GM12801 (cell line): Measurements from ENCODE around the gene ZNF175.

Experiments used
- TF ChIP-seq, protein P1 (sequence below): IDR thresholded peaks from one replicate; pipeline ENCODE4 v1.5.1; 2011; ENCODE audit warnings: control low read depth; ENCODE audit not compliant: insufficient read length; ENCODE audit errors: extremely low read depth

ZNF175 gene

DNA sequence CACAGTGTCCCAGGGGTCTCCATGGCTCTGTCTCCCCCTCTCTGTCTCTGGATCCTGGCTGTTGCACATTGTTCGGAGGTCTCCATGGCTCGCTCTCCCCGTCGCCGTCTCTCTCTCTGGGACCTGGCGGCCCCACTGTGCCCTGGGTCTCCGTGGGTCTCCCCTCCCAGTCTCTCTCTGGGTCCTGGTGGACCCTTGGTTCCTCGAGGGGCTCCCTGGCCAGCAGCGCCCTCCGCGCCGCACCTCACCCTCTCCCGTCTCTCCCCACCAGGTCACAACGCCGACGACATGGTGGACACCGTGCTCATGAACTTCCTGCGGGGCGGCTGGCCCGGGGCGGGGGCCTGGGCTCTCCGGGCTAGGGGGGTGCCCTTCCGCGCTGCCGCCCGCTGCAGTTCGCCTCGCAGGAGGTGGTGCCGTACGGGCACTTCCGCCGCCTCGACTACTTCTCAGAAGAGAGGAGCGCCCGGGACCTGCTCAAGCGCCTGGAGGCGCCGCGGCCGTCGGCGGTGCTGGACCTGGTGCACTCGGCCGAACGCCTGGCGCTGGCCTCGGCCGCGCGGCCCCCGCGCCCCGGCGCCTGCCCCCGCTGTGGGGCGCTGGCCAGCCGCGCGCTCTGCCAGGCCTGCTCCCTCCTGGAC lies 30.0 kb downstream of the ZNF175 start:
- TF ChIP-seq, protein P1, sequence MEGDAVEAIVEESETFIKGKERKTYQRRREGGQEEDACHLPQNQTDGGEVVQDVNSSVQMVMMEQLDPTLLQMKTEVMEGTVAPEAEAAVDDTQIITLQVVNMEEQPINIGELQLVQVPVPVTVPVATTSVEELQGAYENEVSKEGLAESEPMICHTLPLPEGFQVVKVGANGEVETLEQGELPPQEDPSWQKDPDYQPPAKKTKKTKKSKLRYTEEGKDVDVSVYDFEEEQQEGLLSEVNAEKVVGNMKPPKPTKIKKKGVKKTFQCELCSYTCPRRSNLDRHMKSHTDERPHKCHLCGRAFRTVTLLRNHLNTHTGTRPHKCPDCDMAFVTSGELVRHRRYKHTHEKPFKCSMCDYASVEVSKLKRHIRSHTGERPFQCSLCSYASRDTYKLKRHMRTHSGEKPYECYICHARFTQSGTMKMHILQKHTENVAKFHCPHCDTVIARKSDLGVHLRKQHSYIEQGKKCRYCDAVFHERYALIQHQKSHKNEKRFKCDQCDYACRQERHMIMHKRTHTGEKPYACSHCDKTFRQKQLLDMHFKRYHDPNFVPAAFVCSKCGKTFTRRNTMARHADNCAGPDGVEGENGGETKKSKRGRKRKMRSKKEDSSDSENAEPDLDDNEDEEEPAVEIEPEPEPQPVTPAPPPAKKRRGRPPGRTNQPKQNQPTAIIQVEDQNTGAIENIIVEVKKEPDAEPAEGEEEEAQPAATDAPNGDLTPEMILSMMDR = no peak

DNA sequence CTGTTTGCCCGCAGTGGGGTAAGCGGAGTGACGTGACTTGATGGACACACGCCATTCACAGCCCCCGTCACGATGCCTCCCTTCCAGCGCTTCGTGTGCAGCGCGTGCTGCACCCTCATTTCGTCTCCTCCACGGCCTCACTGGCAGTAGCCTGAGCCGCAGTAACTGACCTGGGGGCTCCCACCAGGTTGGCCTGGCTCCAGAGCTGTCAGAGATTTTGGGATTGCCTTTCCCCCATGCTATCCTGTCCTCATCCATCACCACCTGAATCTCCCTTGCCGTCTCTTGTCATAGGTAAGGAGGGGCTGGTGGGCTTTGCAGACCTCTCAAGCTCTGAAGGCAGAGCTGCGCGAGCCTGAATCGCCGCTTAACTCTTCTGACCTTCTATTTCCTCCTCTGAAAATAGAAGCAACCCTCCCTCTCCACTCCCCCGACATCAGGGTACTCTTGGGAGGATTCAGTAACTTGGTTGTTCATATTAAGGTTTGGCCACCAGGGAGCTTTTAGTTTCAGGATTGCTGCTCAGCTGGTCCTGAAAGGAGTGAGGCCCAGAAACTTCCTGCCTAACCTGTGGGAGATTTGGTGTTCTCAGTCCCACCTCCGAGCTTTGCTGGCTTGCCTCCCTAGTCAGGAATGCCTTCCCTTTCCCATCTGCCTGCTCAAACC lies 31.2 kb downstream of the ZNF175 start:
- TF ChIP-seq, protein P1 = no peak

DNA sequence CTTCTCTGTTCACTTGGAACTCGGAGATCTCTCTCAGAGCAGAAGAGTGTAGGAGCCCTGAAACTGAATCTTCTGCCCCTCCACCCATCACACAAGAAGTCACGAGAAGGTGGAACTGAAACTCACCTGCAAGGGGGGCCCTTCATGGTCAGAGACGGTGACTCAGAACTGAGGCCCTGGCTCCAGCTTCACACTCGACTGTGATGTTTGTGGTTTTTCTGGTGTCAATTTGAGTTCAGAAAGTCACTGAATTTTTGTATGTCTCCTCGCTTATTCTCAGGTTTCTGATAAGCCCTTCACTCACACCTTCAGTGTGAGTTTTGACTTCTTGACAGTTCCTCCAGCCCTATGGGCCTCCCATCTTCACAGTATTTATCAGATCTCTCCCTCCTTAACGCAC lies 36.0 kb downstream of the ZNF175 start:
- TF ChIP-seq, protein P1 = no peak

DNA sequence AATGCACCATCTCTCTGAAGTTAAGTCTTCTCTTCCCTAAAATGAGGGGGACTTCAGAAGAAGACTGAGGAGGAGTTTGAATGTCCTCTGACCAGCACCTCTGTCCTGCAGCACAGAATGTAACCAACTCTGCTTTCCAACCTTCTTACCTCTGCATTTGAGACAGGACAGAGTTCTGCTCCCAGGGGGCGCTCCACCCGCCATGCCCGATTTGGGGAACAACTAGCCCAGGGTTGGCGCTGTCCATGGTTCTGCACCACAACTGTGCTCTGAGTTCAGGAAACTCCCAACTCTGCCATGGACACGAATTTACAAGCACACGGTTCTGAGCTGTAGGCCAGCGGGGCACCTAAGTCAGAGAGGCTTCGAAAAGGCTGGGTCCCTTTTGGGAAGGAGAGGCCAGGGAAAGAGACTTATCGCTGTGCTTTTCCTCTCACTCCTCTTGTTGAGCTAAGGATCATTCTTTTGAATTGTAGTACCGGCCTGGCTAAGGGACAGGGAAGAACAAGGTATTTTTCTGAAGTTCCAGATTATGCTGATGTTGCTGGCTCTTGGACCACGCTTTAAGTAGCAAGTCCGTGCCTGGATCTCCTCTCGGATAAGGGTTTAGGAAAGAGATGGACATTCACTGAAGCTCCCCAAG lies 37.0 kb downstream of the ZNF175 start:
- TF ChIP-seq, protein P1 = no peak

DNA sequence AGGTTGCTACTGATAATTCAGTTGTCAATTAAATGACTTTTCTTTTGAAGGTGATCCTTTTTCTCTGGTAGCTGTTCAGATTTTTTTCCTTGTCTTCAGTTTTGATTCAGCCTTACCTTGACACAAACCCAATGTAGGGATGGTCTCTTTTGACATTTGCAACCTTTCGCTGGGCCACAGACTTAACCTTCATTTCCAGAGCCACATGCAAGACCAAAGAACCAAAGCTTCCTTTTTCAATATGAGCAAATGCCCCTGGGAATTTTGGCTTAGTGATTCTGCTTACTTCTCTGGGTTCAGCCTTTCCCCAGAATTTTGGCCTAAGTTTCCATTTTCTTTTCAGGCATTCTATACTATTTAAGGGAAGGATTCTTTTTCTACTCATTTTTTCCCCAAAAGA lies 39.5 kb downstream of the ZNF175 start:
- TF ChIP-seq, protein P1 = no peak

DNA sequence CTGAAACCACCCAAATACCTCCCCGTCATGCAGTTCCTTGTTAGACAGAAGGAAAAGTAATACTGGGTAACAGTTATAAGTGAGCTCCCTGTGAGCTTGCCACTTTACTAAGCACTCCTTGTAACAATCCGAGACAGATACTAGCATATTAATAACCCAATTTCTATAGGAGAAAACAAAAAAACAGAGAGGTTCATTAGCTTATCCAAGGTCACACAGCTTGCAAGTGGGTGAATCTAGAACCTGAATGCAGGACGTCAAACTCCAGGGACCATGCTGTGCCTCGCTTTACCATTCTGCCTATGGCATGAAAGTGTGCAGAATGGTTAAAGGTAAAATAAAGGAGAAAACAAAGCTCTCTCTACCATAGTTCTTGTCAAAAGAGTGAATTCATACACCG lies 43.7 kb downstream of the ZNF175 start:
- TF ChIP-seq, protein P1 = no peak

DNA sequence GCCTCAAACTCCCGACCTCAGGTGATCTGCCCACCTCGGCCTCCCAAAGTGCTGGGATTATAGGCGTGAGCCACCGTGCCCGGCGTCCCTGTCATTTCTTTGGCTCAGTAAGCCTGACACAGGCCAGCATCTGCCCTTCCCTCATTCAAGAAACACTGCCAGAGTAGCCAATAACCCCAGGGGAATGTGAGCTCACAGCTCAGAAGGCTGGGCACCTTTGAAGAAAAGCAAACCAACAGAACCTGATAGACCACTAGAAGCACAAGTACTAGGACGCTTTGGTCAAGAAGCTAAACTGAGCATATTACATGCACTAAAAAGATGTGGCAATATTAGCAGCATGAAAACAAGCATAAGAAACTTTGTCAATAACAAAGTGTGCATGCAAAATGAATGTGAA lies 44.9 kb downstream of the ZNF175 start:
- TF ChIP-seq, protein P1 = no peak
